Endothelial cell of umbilical vein (primary cell): Measurements from ENCODE around the gene OOSP4A. TPM values are rescaled to one million over a fixed set of nuclear protein-coding genes. Genes with fewer than 3 reads are reported as not detected.

Experiments used
- BruUV-seq: library from RNA; stranded (reverse); fragments of 400-500 nt; replicated peaks from 2 replicates; lab custom pipeline; 2021; lab: Mats Ljungman, UMichigan
- CTCF ChIA-PET: fragments of 300-600, 350-600 bp; sonication (Branson Sonifier 250); formaldehyde crosslinking; loops from one replicate; lab custom pipeline; 2021; ENCODE audit warnings: antibody characterized with exemption, inconsistent platforms; lab: Charles Lee
- POLR2A ChIA-PET: fragments of 300-600, 350-600 bp; sonication (Branson Sonifier 250); formaldehyde crosslinking; loops from one replicate; lab custom pipeline; 2021; ENCODE audit warnings: antibody characterized with exemption, inconsistent platforms; lab: Charles Lee
- DNase-seq: peaks from one replicate; pipeline ENCODE4 v3.0.0-alpha.2; 2011; ENCODE audit warnings: low read depth, low spot score
- FAIRE-seq: peaks from 2 replicates; lab custom pipeline; 2011; peaks lifted over from hg19 to GRCh38; lab: Jason Lieb, UNC
- H2AFZ ChIP-seq: 2 replicates; pipeline ENCODE4 v1.6.0; 2012; ENCODE audit warnings: low read depth, low read length, control low read depth, inconsistent platforms
- H3K27ac ChIP-seq: 2 replicates; pipeline ENCODE4 v1.5.1; 2011; ENCODE audit warnings: low read depth, mild to moderate bottlenecking, control low read depth, low read length, moderate library complexity; ENCODE audit not compliant: insufficient read depth
- H3K27me3 ChIP-seq, 2 experiments: 2 replicates each; pipeline versions ENCODE4 v1.6.0 to v1.6.1; 2011; ENCODE audit warnings: low read length in 2 of 2, mixed read lengths in 1 of 2; ENCODE audit not compliant: control insufficient read depth in 2 of 2, insufficient read depth in 2 of 2
- H3K36me3 ChIP-seq, 2 experiments: 2 replicates in 1 of 2; 3 replicates in 1 of 2; pipeline ENCODE4 v1.5.1; 2011; ENCODE audit warnings: low read length in 2 of 2, mild to moderate bottlenecking in 1 of 2, moderate library complexity in 1 of 2; ENCODE audit not compliant: control insufficient read depth in 2 of 2, insufficient read depth in 2 of 2; ENCODE audit errors: extremely low read depth in 1 of 2
- H3K4me1 ChIP-seq: 3 replicates; pipeline ENCODE4 v1.5.1; 2011; ENCODE audit warnings: mild to moderate bottlenecking, low read length; ENCODE audit not compliant: control insufficient read depth, insufficient read depth; ENCODE audit errors: extremely low read depth
- H3K4me2 ChIP-seq: 2 replicates; pipeline ENCODE4 v1.6.1; 2011; ENCODE audit warnings: low read length, control low read depth, mixed read lengths; ENCODE audit not compliant: insufficient read depth
- H3K4me3 ChIP-seq, 3 experiments: fragments of 200-600 bp in 1 of 3; sonication (generic), shearing (Covaris generic) in 1 of 3; replicated peaks in 1 of 3; 2 replicates each; pipeline ENCODE4 v1.5.1; 2011 to 2016; ENCODE audit warnings: control low read depth in 3 of 3, low read length in 3 of 3, mild to moderate bottlenecking in 2 of 3, inconsistent platforms in 1 of 3, low read depth in 1 of 3, moderate library complexity in 1 of 3; ENCODE audit not compliant: insufficient read depth in 1 of 3
- H3K79me2 ChIP-seq: 2 replicates; pipeline ENCODE4 v1.6.0; 2012; ENCODE audit warnings: low read length, inconsistent platforms; ENCODE audit not compliant: control insufficient read depth, insufficient read depth
- H3K9ac ChIP-seq: replicated peaks from 2 replicates; pipeline ENCODE3; 2011; ENCODE audit warnings: low read length, control low read depth; ENCODE audit not compliant: insufficient read depth; ENCODE audit errors: extremely low read depth
- H3K9me1 ChIP-seq: replicated peaks from 3 replicates; pipeline ENCODE4 v1.6.0; 2011; ENCODE audit warnings: mild to moderate bottlenecking, low read length; ENCODE audit not compliant: control insufficient read depth, insufficient read depth; ENCODE audit errors: extremely low read depth
- H3K9me3 ChIP-seq: replicated peaks from 2 replicates; pipeline ENCODE4 v1.5.1; 2012; ENCODE audit warnings: low read length, inconsistent platforms; ENCODE audit not compliant: control insufficient read depth, insufficient read depth
- H4K20me1 ChIP-seq: replicated peaks from 2 replicates; pipeline ENCODE3; 2011; ENCODE audit warnings: mild to moderate bottlenecking, low read length; ENCODE audit not compliant: control insufficient read depth, insufficient read depth; ENCODE audit errors: extremely low read depth
- CTCF ChIP-seq, 2 donors: IDR thresholded peaks; 1 replicate in 1 of 2; 2 replicates in 1 of 2; pipeline ENCODE4 v1.5.1; 2011; ENCODE audit warnings: low read length in 2 of 2, mild to moderate bottlenecking in 2 of 2, moderate library complexity in 2 of 2, control low read depth in 1 of 2, inconsistent platforms in 1 of 2, low read depth in 1 of 2; ENCODE audit not compliant: insufficient read depth in 1 of 2; ENCODE audit errors: extremely low read depth in 1 of 2
- EZH2 ChIP-seq: IDR thresholded peaks from 2 replicates; pipeline ENCODE4 v1.6.1; 2012; ENCODE audit warnings: borderline replicate concordance, low read depth, mild to moderate bottlenecking, moderate library complexity, low read length, inconsistent platforms; ENCODE audit not compliant: severe bottlenecking
- FOS ChIP-seq: IDR thresholded peaks from 2 replicates; pipeline ENCODE4 v1.6.1; 2011; ENCODE audit warnings: mild to moderate bottlenecking, low read length, moderate library complexity, borderline replicate concordance; ENCODE audit not compliant: insufficient read depth
- GATA2 ChIP-seq: IDR thresholded peaks from 2 replicates; pipeline ENCODE4 v1.7.0; 2011; ENCODE audit warnings: low read depth, mild to moderate bottlenecking, moderate library complexity, mixed read lengths, low read length; ENCODE audit not compliant: insufficient read length, insufficient read depth
- JUN ChIP-seq: IDR thresholded peaks from 2 replicates; pipeline ENCODE4 v1.6.1; 2011; ENCODE audit warnings: borderline replicate concordance, low read depth; ENCODE audit not compliant: insufficient read length, insufficient read depth
- MAX ChIP-seq: IDR thresholded peaks from 2 replicates; pipeline ENCODE4 v1.6.1; 2011; ENCODE audit not compliant: insufficient read depth, insufficient read length
- MYC ChIP-seq: IDR thresholded peaks from one replicate; pipeline ENCODE4 v1.6.1; 2011; ENCODE audit warnings: mild to moderate bottlenecking, low read depth, low read length
- POLR2A ChIP-seq: IDR thresholded peaks from 2 replicates; pipeline ENCODE4 v1.6.1; 2012; ENCODE audit warnings: low read depth, mild to moderate bottlenecking, control low read depth, low read length
- POLR2AphosphoS5 ChIP-seq: IDR thresholded peaks from 2 replicates; pipeline ENCODE4 v1.6.1; 2012; ENCODE audit warnings: low read depth, mild to moderate bottlenecking, control low read depth, low read length, moderate library complexity; ENCODE audit not compliant: insufficient read depth
- dilution Hi-C: fragments of 300-500 bp; cut with MboI; formaldehyde crosslinking; loops from one replicate; pipeline ENCODE4 v1.15.0; 2019; ENCODE audit warnings: low sequenced_read_pairs; ENCODE audit not compliant: extremely low pct_ligation_motif_present
- intact Hi-C: fragments of 100-400 bp; cut with micrococcal nuclease; formaldehyde crosslinking; loops from one replicate; pipeline ENCODE4 v1.10.0; 2022
- polyA plus RNA-seq, 4 experiments: library from polyadenylated mRNA; depleted of rRNA in 3 of 4; stranded (reverse) in 3 of 4; unstranded in 1 of 4; fragments of >200 nt; gene quantifications; 2 replicates each; pipeline versions ENCODE4 v1.2.1 to v1.2.3, GENCODE V29; 2011 to 2012; ENCODE audit warnings: missing spikeins in 1 of 4
- total RNA-seq: library from RNA; stranded (reverse); gene quantifications from 2 replicates; pipeline ENCODE4 v1.2.3, GENCODE V29; 2021

OOSP4A gene
- total and polyA plus RNA-seq, 2 donors (not counting 3 experiments of a cell fraction or from before 2014, with no cell fraction given): not detected

GRCh38 chr11:59966201-59966600 lies 2.4 kb downstream of the OOSP4A start:
- Histone ChIP-seq H3K4me2 (no peak overlapping the region), H3K36me3 (no peaks in the 10 kb centered on the region), H2AFZ (no peak overlapping the region), H3K27ac (no peak overlapping the region), H4K20me1 (no peaks in the 10 kb centered on the region), H3K27me3 (peaks cover 2 to 6% of the 10 kb centered on the region in 2 experiments), H3K9ac (no peak overlapping the region), H3K4me1 (no peaks in the 10 kb centered on the region), H3K9me3 (no peaks in the 10 kb centered on the region), H3K9me1 (no peaks in the 10 kb centered on the region), H3K4me3 (no peak overlapping the region), H3K79me2 (no peaks in the 10 kb centered on the region)
- TF ChIP-seq GATA2 (no peak), FOS (no peak), MAX (no peak), MYC (no peak), CTCF (IDR thresholded peaks at IDR 0.05; ENCODE audit: extremely low read depth in 1 of 2, insufficient read depth in 1 of 2, low read depth in 1 of 2, low read length in 2 of 2) (no peak), POLR2AphosphoS5 (no peak), EZH2 (no peak), POLR2A (no peak), JUN (no peak)
- no TSS peak for BruUV-seq
- DNase-seq (no peak), FAIRE-seq (no peak)
- intact Hi-C loops (no loop called here), dilution Hi-C loops (no loop called here)
- ChIA-PET CTCF (no interaction called here), POLR2A (no interaction called here)
